Endodermal cell (in vitro differentiated cells): ENCODE results near the gene LRRC47. TPM values are rescaled to one million over a fixed set of nuclear protein-coding genes. Genes with fewer than 3 reads are reported as not detected.

ENCODE experiments used
- DNase-seq: peaks from one replicate; pipeline ENCODE4 v3.0.0-alpha.2; 2017
- H3K27ac ChIP-seq: 2 replicates; pipeline ENCODE4 v1.5.1; 2013; ENCODE audit warnings: mild to moderate bottlenecking, low read depth, low read length, moderate library complexity
- H3K27me3 ChIP-seq: 2 replicates; pipeline ENCODE4 v1.6.1; 2013; ENCODE audit warnings: mild to moderate bottlenecking, low read length, moderate library complexity; ENCODE audit not compliant: insufficient read depth, control insufficient read depth, poor library complexity, severe bottlenecking
- H3K36me3 ChIP-seq: 2 replicates; pipeline ENCODE4 v1.7.0; 2013; ENCODE audit warnings: mild to moderate bottlenecking, low read length, moderate library complexity; ENCODE audit not compliant: control insufficient read depth, insufficient read depth
- H3K4me1 ChIP-seq: one replicate; pipeline ENCODE4 v1.7.0; 2013; ENCODE audit warnings: low read length; ENCODE audit not compliant: control insufficient read depth, insufficient read depth
- H3K4me3 ChIP-seq: 2 replicates; pipeline ENCODE4 v1.5.1; 2013; ENCODE audit warnings: mild to moderate bottlenecking, low read length, moderate library complexity
- H3K9ac ChIP-seq: 2 replicates; pipeline ENCODE4 v1.6.1; 2013; ENCODE audit warnings: mild to moderate bottlenecking, low read length, moderate library complexity; ENCODE audit not compliant: poor library complexity, severe bottlenecking; ENCODE audit errors: extremely low read depth
- H3K9me3 ChIP-seq: 2 replicates; pipeline ENCODE4 v1.6.1; 2013; ENCODE audit warnings: mild to moderate bottlenecking, low read length, moderate library complexity; ENCODE audit not compliant: control insufficient read depth
- H3K27ac Mint-ChIP-seq: 2 replicates; pipeline ENCODE4 v1.8.0; 2020; ENCODE audit warnings: mixed read lengths
- H3K27me3 Mint-ChIP-seq: 2 replicates; pipeline ENCODE4 v1.8.0; 2021; ENCODE audit warnings: mild to moderate bottlenecking, mixed read lengths; ENCODE audit not compliant: insufficient read depth
- H3K36me3 Mint-ChIP-seq: 2 replicates; pipeline ENCODE4 v1.8.0; 2020; ENCODE audit warnings: low read depth, mixed read lengths
- H3K4me1 Mint-ChIP-seq: 2 replicates; pipeline ENCODE4 v1.8.0; 2020; ENCODE audit warnings: mixed read lengths
- H3K4me3 Mint-ChIP-seq: 2 replicates; pipeline ENCODE4 v1.8.0; 2020; ENCODE audit warnings: mild to moderate bottlenecking, moderate library complexity, mixed read lengths
- H3K9me3 Mint-ChIP-seq: 2 replicates; pipeline ENCODE4 v1.8.0; 2020; ENCODE audit warnings: mild to moderate bottlenecking, mixed read lengths
- CTCF ChIP-seq: fragments of 200-600 bp; sonication (generic); conservative IDR thresholded peaks from 2 replicates; pipeline ENCODE4 v1.5.0; 2021; ENCODE audit warnings: antibody characterized with exemption, mild to moderate bottlenecking
- WGBS, 2 experiments: methylation state at CpG; one replicate each; pipeline versions ENCODE4 v1.1.5 to v1.1.7; 2013; ENCODE audit warnings: missing lambda C conversion rate in 2 of 2, mixed read lengths in 1 of 2; ENCODE audit not compliant: insufficient coverage in 1 of 2, insufficient read length in 1 of 2; 5-methylcytosine and 5-hydroxymethylcytosine counted together
- long read RNA-seq, 4 experiments: library from polyadenylated mRNA in 2 of 4; library from RNA in 1 of 4; library from capped mRNA in 1 of 4; stranded (forward) in 3 of 4; unstranded in 1 of 4; transcript quantifications; one replicate each; pipeline ENCODE4 v2.0.0, GENCODE V29; 2020 to 2021; ENCODE audit warnings: inconsistent platforms in 1 of 4
- polyA plus RNA-seq, 2 experiments: library from polyadenylated mRNA; stranded (reverse); fragments of 50-300 nt; gene quantifications; one replicate each; pipeline ENCODE4 v1.2.3, GENCODE V29; 2013
- total RNA-seq, 2 donors: library from RNA; stranded (reverse); fragmentation: NEBNext Ultra II Directional in 1 of 2; extraction: Animal tissue kit (Norgen Biotek cat#: 25700) in 1 of 2; gene quantifications; 2 replicates in 1 of 2; 3 replicates in 1 of 2; pipeline ENCODE4 v1.2.1, GENCODE V29; 2021

LRRC47 gene
- 10 to 100 TPM; 49.9 to 59.7 TPM for total RNA-seq
- polyA plus RNA-seq (2013, experiment 1 of 2), result 33.6 TPM
- 31.0 TPM for polyA plus RNA-seq (2013, experiment 2 of 2)
- long read RNA-seq, experiment 1, partial matches to known transcripts, result 11 of 22 reads
- long read RNA-seq, experiment 1, other reads (novel, unspliced or antisense), result 9 of 22 reads
- long read RNA-seq, experiment 2, full-length matches to known transcripts, result 137 of 155 reads
- long read RNA-seq, experiment 2, partial matches to known transcripts, result 6 of 155 reads
- long read RNA-seq, experiment 2, other reads (novel, unspliced or antisense), result 12 of 155 reads
- long read RNA-seq, experiment 3, full-length matches to known transcripts, result 154 of 172 reads
- long read RNA-seq, experiment 3, partial matches to known transcripts, result 5 of 172 reads
- long read RNA-seq, experiment 3, other reads (novel, unspliced or antisense), result 13 of 172 reads
- long read RNA-seq, experiment 4, full-length matches to known transcripts, result 1 of 10 reads
- long read RNA-seq, experiment 4, partial matches to known transcripts, result 5 of 10 reads
- long read RNA-seq, experiment 4, other reads (novel, unspliced or antisense), result 4 of 10 reads

- peak within 1 kb of the TSS; percentile 78 for H3K9ac ChIP-seq
- DNase-seq, result peak; percentile 96
- peaks cover 11% of the 10 kb centered on the region for H3K9me3 ChIP-seq
- no peaks in the 10 kb centered on the region for H3K36me3 ChIP-seq
- H3K4me3 ChIP-seq, result peak within 1 kb of the TSS; percentile 97
- Mint-ChIP-seq H3K27me3 (peaks cover 15% of the 10 kb centered on the region), H3K9me3 (peaks cover 10% of the 10 kb centered on the region), H3K4me1 (peaks cover 24% of the 10 kb centered on the region), H3K36me3 (peaks cover 14% of the 10 kb centered on the region), H3K4me3 (peak within 1 kb of the TSS; percentile 75), H3K27ac (peak within 1 kb of the TSS; percentile 89)
- WGBS, 2 experiments, result 5 to 7% methylated on average over 54 to 60 of the region's 60 CpGs
- peak within 1 kb of the TSS; percentile 58 for H3K27ac ChIP-seq
- H3K4me1 ChIP-seq, result no peaks in the 10 kb centered on the region
- H3K27me3 ChIP-seq, result no peaks in the 10 kb centered on the region
- no peak for TF ChIP-seq CTCF
Measured at GRCh38 chr1:3796215-3797061, at the start of gene LRRC47. TSS of gene LRRC47 (minus strand) at chr1:3796498. CDS start at chr1:3796476, 22 bp downstream.

- DNase-seq, result no peak
- TF ChIP-seq CTCF, result no peak
- H3K4me3 Mint-ChIP-seq, result no peak overlapping the region
- no peaks in the 10 kb centered on the region for H3K27me3 Mint-ChIP-seq
- H3K27ac ChIP-seq, result no peak overlapping the region
- 97 to 100% methylated on average over 3 to 9 of the region's 9 CpGs for WGBS, 2 experiments
- no peaks in the 10 kb centered on the region for H3K27me3 ChIP-seq
- peaks cover 4% of the 10 kb centered on the region for H3K9me3 Mint-ChIP-seq
- no peak overlapping the region for H3K27ac Mint-ChIP-seq
- H3K36me3 ChIP-seq, result peaks cover 43% of the 10 kb centered on the region
- peaks cover 4% of the 10 kb centered on the region for H3K9me3 ChIP-seq
- H3K36me3 Mint-ChIP-seq, result peaks cover 66% of the 10 kb centered on the region
- no peak overlapping the region for H3K4me3 ChIP-seq
- peaks cover 4% of the 10 kb centered on the region for H3K4me1 Mint-ChIP-seq
- no peak overlapping the region for H3K9ac ChIP-seq
- no peaks in the 10 kb centered on the region for H3K4me1 ChIP-seq
Measured at GRCh38 chr1:3842912-3843311, 46.6 kb upstream of the LRRC47 start.

GRCh38 chr1:3841491-3841890 is 45.2 kb upstream of the LRRC47 start:
- Histone ChIP-seq H3K27me3 (no peaks in the 10 kb centered on the region), H3K36me3 (peaks cover 43% of the 10 kb centered on the region), H3K9me3 (peaks cover 15% of the 10 kb centered on the region), H3K27ac (no peak overlapping the region), H3K9ac (no peak overlapping the region), H3K4me3 (no peak overlapping the region), H3K4me1 (no peaks in the 10 kb centered on the region)
- peaks cover under 1% of the 10 kb centered on the region for H3K4me1 Mint-ChIP-seq
- H3K36me3 Mint-ChIP-seq, result peaks cover 70% of the 10 kb centered on the region
- WGBS, 2 experiments, result 94 to 96% methylated on average over 5 to 7 of the region's 7 CpGs
- no peak overlapping the region for H3K27ac Mint-ChIP-seq
- H3K27me3 Mint-ChIP-seq, result no peaks in the 10 kb centered on the region
- no peak for TF ChIP-seq CTCF
- H3K9me3 Mint-ChIP-seq, result peaks cover 12% of the 10 kb centered on the region
- H3K4me3 Mint-ChIP-seq, result no peak overlapping the region
- DNase-seq, result no peak
